ENCODE data around the gene GABBR2.

The GABBR2 gene

DNA sequence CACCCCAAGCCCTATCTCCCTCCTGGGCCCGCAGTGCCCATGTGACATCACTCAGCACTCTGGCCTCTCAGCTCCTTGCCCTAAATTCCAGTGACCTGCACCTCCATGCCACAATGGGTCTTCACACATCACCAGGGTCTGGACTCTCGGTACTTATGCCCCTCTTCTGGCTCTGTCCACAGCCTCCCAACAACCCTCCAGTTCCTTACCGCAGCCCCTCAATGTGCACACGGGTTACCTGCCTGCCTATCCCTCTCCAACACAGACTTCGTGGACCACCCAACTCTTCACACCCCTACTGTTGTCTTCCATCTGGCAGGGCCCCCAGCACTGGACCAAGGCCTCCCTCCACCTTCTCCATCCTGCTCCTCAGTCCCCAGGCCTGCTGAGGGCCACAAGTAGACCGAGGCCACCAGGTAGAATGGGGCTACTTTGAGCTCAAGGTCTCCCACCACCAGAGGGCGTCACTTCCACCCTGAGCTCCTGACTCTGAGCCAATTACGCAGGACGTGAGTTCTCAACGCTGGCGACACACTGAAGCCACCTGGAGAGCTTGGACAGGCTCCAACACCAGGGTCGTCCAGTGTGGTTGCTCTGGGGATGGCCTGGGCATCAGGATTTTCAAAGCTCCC, 172.1 kb downstream of the GABBR2 start:
- TF ChIP-seq, protein P1, sequence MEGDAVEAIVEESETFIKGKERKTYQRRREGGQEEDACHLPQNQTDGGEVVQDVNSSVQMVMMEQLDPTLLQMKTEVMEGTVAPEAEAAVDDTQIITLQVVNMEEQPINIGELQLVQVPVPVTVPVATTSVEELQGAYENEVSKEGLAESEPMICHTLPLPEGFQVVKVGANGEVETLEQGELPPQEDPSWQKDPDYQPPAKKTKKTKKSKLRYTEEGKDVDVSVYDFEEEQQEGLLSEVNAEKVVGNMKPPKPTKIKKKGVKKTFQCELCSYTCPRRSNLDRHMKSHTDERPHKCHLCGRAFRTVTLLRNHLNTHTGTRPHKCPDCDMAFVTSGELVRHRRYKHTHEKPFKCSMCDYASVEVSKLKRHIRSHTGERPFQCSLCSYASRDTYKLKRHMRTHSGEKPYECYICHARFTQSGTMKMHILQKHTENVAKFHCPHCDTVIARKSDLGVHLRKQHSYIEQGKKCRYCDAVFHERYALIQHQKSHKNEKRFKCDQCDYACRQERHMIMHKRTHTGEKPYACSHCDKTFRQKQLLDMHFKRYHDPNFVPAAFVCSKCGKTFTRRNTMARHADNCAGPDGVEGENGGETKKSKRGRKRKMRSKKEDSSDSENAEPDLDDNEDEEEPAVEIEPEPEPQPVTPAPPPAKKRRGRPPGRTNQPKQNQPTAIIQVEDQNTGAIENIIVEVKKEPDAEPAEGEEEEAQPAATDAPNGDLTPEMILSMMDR (IDR thresholded peaks at IDR 0.05; ENCODE audit: low read depth, low read length): no peak
- H3K4me3 ChIP-seq (ENCODE audit: low read depth, low read length): no peak overlapping the region

DNA sequence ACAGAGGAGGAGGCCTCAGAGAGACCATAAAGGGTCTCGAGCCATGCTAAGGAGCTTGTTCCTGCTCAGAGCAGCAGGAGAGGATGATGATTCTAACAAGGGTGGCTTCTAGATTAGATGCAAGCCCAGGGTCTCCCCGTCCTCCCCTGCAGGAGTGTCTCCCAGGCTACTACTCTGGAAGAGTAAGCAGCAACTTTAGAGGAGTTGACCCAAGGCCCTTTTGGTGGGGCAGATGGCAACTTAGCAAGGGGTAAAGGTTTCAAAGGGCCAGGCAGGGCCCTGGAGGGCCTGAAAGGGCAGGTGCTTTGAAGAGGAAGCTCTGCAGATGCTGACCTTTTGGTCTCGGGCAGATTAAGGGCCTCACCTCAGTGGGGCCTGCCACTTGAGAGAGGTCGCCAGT, 174.9 kb downstream of the GABBR2 start:
- TF ChIP-seq, protein P1 (IDR thresholded peaks at IDR 0.05; ENCODE audit: low read depth, low read length): no peak
- no peak overlapping the region for H3K4me3 ChIP-seq (ENCODE audit: low read depth, low read length)

DNA sequence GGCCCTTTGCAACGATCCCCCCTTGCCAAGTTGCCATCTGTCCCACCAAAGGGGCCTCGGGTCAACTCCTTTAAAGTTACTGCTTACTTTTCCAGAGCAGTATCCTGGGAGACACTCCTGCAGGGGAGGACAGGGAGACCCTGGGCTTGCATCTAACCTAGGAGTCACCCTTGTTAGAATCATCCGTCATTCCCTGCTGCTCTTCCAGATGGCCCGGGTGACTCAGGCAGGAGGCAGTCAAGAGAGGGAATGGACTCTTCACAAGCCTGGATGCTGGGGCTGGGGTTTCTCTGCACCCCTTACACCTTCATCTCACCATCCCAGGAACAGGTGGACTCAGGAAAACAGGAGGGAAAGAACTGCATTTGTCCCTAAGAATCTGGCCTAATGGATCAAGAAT, 175.6 kb downstream of the GABBR2 start:
- no peak overlapping the region for H3K4me3 ChIP-seq (ENCODE audit: low read depth, low read length)
- TF ChIP-seq, protein P1 (IDR thresholded peaks at IDR 0.05; ENCODE audit: low read depth, low read length): no peak

DNA sequence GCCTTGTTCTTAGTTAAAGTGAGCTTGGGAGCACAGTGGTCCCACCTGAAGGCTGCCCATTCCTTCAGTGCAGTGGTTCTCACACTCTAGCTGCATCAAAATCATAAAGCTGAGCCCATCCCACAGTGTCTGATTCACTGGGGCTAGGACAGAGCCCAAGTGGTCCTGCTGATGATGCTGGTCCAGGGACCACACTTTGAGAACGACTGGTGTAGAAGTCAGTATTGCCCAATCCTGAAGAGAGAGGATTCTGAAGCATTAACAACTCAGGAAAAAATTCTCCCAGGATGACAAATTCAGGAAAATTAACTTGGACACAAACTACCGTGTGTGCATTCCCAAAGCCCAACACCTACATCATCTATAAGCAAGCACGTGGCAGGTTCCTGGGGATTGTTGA, 176.2 kb downstream of the GABBR2 start:
- TF ChIP-seq, protein P1 (IDR thresholded peaks at IDR 0.05; ENCODE audit: low read depth, low read length): no peak
- no peak overlapping the region for H3K4me3 ChIP-seq (ENCODE audit: low read depth, low read length)

DNA sequence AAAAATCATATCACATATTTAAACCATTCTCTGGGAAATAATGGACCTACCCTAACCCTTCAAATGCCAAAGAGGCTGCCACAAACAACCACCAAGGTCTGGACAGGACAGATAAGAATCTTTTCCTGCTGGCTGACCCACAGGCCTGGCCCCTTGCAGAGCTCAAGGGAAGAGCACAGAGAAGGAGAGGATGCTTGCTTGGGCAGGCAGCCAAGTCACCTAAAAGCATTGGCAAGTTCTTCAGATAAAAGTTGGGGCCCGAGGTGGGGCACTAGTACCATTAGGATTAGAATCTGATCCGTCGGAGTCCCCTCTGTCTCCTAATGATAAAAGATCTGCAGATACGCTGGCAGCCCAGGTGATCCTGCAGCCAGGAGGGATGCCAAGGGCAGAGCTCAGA, 176.6 kb downstream of the GABBR2 start:
- TF ChIP-seq, protein P1 (IDR thresholded peaks at IDR 0.05; ENCODE audit: low read depth, low read length): no peak
- no peak overlapping the region for H3K4me3 ChIP-seq (ENCODE audit: low read depth, low read length)

DNA sequence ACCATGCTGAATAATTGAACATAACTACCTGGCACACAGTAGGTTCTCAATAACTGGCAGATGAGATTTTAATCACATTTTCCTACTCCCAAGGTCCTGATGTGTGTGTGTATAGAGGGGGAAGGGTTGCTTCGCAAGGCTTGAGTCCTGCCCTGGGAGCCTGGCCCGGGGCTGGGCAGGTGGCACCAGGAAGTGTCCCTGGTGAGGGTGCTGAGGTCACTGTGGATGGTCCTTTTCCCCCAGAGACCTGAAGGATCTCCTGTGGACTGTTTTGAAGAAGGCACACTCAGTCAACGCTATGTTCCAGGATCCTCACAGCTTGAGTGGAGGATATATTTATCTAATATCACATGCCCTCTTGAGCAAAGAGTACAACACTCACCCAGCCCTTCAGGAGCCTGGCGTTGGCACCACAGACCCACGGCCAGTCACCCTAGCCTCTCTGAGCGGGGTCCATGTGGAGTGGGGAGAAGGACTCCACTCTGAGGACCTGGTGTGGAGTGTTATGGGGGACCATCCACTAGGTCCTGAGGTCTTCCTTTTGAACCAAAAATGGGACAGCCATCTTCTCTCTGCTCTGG, 177.8 kb downstream of the GABBR2 start:
- H3K4me3 ChIP-seq (ENCODE audit: low read depth, low read length): no peak overlapping the region
- TF ChIP-seq, protein P1 (IDR thresholded peaks at IDR 0.05; ENCODE audit: low read depth, low read length): no peak

DNA sequence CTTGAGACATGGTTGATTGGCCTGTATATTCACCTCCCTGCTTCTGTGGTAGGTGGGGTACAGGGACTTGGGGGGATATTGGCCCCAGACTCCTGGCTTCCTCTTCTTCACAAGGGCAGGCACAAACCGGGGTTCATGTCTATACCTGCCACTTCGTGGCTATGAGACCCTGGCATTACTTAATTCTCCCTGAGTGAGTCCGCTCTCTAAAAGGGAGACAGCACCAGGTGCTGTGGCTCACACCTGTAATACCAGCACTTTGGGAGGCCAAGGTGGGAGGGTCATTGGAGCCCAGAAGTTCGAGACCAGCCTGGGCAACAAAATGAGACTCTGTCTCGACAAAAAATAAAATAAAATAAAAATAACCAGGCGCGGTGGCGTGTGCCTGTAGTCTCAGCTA, 178.5 kb downstream of the GABBR2 start:
- H3K4me3 ChIP-seq (ENCODE audit: low read depth, low read length): no peak overlapping the region

More for the DNA sequence above, 178.5 kb downstream of the GABBR2 start:
- TF ChIP-seq, protein P1 (IDR thresholded peaks at IDR 0.05; ENCODE audit: low read depth, low read length): no peak
